Ascending aorta (tissue), 2 donors: ENCODE data around the gene SOX8. TPM values are rescaled to one million over a fixed set of nuclear protein-coding genes. Genes with fewer than 3 reads are reported as not detected.

Experiments used
- DNase-seq, 2 donors: peaks; one replicate each; pipeline ENCODE4 v3.0.0-alpha.2; 2019; ENCODE audit warnings: low spot score in 2 of 2
- H3K27ac ChIP-seq, 2 donors: fragments of 200-600 bp; sonication (generic); one replicate each; pipeline ENCODE4 v1.5.1; 2016 to 2017; ENCODE audit warnings: mild to moderate bottlenecking in 1 of 2
- H3K27me3 ChIP-seq: fragments of 200-600 bp; sonication (generic); one replicate; pipeline ENCODE4 v1.5.1; 2017
- H3K36me3 ChIP-seq, 2 donors: fragments of 200-600 bp; sonication (generic); one replicate each; pipeline ENCODE4 v1.5.1; 2016
- H3K4me1 ChIP-seq, 2 donors: fragments of 200-600 bp; sonication (generic); one replicate each; pipeline ENCODE4 v1.5.1; 2016 to 2017; ENCODE audit warnings: mild to moderate bottlenecking in 1 of 2
- H3K4me3 ChIP-seq, 2 donors: fragments of 200-600 bp; sonication (generic); one replicate each; pipeline ENCODE4 v1.5.1; 2016 to 2017; ENCODE audit warnings: mild to moderate bottlenecking in 1 of 2
- H3K9me3 ChIP-seq, 2 donors: fragments of 200-600 bp; sonication (generic); one replicate each; pipeline ENCODE4 v1.5.1; 2016
- intact Hi-C: fragments of 100-400 bp; cut with DNase I; formaldehyde crosslinking; loops from one replicate; pipeline ENCODE4 v1.15.1; 2023
- total RNA-seq: library from RNA; depleted of rRNA; stranded (reverse); fragments of >200 nt; gene quantifications from one replicate; pipeline ENCODE4 v1.1.0, GENCODE V29; 2016
- TF ChIP-seq, protein P1 (sequence below), 3 experiments: fragments of 200-600 bp in 2 of 3; fragments of 450-650 bp in 1 of 3; sonication (generic) in 2 of 3; IDR thresholded peaks; one replicate each; pipeline ENCODE4 v1.5.1; 2016 to 2019; ENCODE audit warnings: antibody characterized with exemption in 3 of 3, mild to moderate bottlenecking in 1 of 3, moderate library complexity in 1 of 3

SOX8 gene
- total RNA-seq, 1 donor from 2014 or later, result 18.9 TPM

DNA sequence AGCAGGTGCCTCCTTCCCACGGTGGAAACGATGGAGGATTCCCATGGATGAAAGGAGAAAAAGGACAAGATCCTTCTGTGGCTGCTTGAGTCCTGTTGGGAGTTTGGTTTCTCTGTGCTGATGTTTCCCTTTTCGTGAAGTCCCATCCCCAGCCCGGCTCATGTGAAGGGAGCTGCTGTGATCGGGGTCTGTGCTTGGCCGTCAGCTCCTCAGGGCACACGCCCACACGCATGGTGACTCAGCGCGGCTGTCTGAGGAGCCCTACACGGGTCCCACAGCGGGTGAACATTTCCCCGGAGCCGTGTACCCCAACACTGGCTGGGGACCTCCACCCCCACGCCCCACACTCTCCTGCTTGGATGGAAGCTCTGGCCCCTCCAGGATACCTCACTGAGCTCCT lies 46.5 kb downstream of the SOX8 start:
- H3K4me1 ChIP-seq, result no peaks in the 10 kb centered on the region
- no peaks in the 10 kb centered on the region for H3K9me3 ChIP-seq
- no peak for DNase-seq
- H3K27ac ChIP-seq, result no peak overlapping the region
- intact Hi-C loops, result no loop called here
- no peaks in the 10 kb centered on the region for H3K27me3 ChIP-seq
- H3K36me3 ChIP-seq, result no peaks in the 10 kb centered on the region
- TF ChIP-seq, protein P1, sequence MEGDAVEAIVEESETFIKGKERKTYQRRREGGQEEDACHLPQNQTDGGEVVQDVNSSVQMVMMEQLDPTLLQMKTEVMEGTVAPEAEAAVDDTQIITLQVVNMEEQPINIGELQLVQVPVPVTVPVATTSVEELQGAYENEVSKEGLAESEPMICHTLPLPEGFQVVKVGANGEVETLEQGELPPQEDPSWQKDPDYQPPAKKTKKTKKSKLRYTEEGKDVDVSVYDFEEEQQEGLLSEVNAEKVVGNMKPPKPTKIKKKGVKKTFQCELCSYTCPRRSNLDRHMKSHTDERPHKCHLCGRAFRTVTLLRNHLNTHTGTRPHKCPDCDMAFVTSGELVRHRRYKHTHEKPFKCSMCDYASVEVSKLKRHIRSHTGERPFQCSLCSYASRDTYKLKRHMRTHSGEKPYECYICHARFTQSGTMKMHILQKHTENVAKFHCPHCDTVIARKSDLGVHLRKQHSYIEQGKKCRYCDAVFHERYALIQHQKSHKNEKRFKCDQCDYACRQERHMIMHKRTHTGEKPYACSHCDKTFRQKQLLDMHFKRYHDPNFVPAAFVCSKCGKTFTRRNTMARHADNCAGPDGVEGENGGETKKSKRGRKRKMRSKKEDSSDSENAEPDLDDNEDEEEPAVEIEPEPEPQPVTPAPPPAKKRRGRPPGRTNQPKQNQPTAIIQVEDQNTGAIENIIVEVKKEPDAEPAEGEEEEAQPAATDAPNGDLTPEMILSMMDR (IDR thresholded peaks at IDR 0.05), result no peak
- H3K4me3 ChIP-seq, result no peak overlapping the region

DNA sequence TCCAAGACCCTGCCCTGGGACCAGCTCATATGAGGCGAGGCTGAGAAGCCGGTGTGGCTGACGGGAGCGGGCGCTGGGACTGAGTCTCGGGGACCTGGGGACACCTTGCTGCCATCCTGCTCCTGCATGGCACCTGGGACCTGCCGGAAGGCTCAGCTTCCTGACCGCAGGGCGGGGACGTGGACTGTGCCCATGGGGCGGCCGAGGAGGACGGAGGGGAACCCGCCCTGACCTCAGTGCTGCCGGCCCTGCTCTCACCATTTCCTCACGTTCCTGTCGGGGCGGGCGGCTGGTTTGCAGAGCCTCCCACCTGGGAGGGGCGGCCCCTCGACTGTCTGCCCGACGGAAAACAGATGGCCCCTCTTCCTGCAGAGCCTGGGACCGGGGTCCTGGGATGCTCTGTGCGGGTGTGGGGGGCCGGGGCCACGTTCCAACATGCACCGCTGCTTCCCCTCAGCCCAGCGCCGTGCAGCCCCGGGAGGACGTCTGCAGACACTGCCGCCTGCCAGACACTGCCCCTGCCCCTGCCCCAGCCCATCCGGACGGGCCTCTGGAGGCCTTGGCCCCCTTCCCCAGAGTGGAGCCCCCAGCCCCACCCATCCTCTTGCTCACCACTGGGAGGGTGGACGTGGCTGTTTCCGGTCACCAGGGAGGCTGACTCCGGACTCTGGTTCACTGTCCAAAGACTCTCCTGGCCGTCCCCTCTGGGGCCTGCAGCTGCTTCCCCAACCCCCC lies 47.1 kb downstream of the SOX8 start:
- H3K36me3 ChIP-seq, result no peaks in the 10 kb centered on the region
- H3K27ac ChIP-seq, result no peak overlapping the region
- TF ChIP-seq, protein P1 (IDR thresholded peaks at IDR 0.05), result no peak
- no peaks in the 10 kb centered on the region for H3K9me3 ChIP-seq
- no peak for DNase-seq
- H3K4me1 ChIP-seq, result no peaks in the 10 kb centered on the region
- no peak overlapping the region for H3K4me3 ChIP-seq
- H3K27me3 ChIP-seq, result no peaks in the 10 kb centered on the region
- intact Hi-C loops, result no loop called here

GRCh38 chr16:1029259-1029545 lies 47.6 kb downstream of the SOX8 start:
- Histone ChIP-seq H3K27ac (no peak overlapping the region), H3K36me3 (no peaks in the 10 kb centered on the region), H3K4me1 (no peaks in the 10 kb centered on the region), H3K9me3 (no peaks in the 10 kb centered on the region), H3K4me3 (no peak overlapping the region), H3K27me3 (no peaks in the 10 kb centered on the region)
- TF ChIP-seq, protein P1 (IDR thresholded peaks at IDR 0.05), result no peak
- DNase-seq, result no peak
- intact Hi-C loops, result no loop called here

GRCh38 chr16:1030473-1030901 lies 48.9 kb downstream of the SOX8 start:
- H3K4me3 ChIP-seq, result peak overlapping the region in 1 of 2 donors; percentile 28
- TF ChIP-seq, protein P1 (IDR thresholded peaks at IDR 0.05), result peak in 1 of 3 experiments; percentile 17
- no peak for DNase-seq
- intact Hi-C loops, result no loop called here
- H3K4me1 ChIP-seq, result no peaks in the 10 kb centered on the region
- H3K27me3 ChIP-seq, result no peaks in the 10 kb centered on the region
- H3K36me3 ChIP-seq, result no peaks in the 10 kb centered on the region
- no peak overlapping the region for H3K27ac ChIP-seq
- no peaks in the 10 kb centered on the region for H3K9me3 ChIP-seq

GRCh38 chr16:1031666-1032065 lies 50.1 kb downstream of the SOX8 start:
- Histone ChIP-seq H3K9me3 (no peaks in the 10 kb centered on the region), H3K27me3 (no peaks in the 10 kb centered on the region), H3K27ac (no peak overlapping the region), H3K36me3 (no peaks in the 10 kb centered on the region), H3K4me3 (no peak overlapping the region), H3K4me1 (no peaks in the 10 kb centered on the region)
- TF ChIP-seq, protein P1 (IDR thresholded peaks at IDR 0.05), result no peak
- DNase-seq, result no peak
- intact Hi-C loops, result no loop called here

DNA sequence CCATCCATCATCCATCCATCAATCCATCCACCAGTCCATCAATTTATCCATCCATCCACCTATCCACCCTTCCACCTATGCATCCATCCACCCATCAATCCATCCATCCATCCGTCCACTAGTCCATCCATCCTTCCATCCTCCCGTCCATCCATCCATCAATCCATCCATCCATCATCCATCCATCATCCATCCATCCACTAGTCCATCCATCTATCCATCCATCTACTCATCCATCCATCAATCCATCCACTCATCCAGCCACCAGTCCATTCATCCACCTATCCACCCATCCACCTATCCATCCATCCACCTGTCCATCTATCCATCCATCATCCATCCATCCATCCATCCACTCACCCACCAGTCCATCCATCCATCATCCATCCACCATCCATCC lies 51.0 kb downstream of the SOX8 start:
- no peak overlapping the region for H3K4me3 ChIP-seq
- no peaks in the 10 kb centered on the region for H3K9me3 ChIP-seq
- H3K4me1 ChIP-seq, result no peaks in the 10 kb centered on the region
- H3K27ac ChIP-seq, result no peak overlapping the region
- no peaks in the 10 kb centered on the region for H3K36me3 ChIP-seq
- DNase-seq, result no peak
- TF ChIP-seq, protein P1 (IDR thresholded peaks at IDR 0.05), result no peak
- intact Hi-C loops, result no loop called here
- H3K27me3 ChIP-seq, result no peaks in the 10 kb centered on the region
